ENCODE results near the gene CACNB2. TPM values are rescaled to one million over a fixed set of nuclear protein-coding genes. Genes with fewer than 3 reads are reported as not detected.

The CACNB2 gene
- total RNA-seq, 1 experiment from 2014 or later, result 0.07 TPM

- H3K9me3 ChIP-seq (ENCODE audit: low read length), result no peaks in the 10 kb centered on the region
- H4K20me1 ChIP-seq (ENCODE audit: low read length), result no peaks in the 10 kb centered on the region
- no peaks in the 10 kb centered on the region for H3K79me2 ChIP-seq (ENCODE audit: low read length)
- DNase-seq (no peak), ATAC-seq (no peak)
- no peaks in the 10 kb centered on the region for H3F3A ChIP-seq (ENCODE audit: low read length, unreplicated experiment)
- H3K27me3 ChIP-seq (ENCODE audit: low read length), result no peaks in the 10 kb centered on the region
- H3K9me2 ChIP-seq (replicated peaks; ENCODE audit: low read length), result no peaks in the 10 kb centered on the region
- intact Hi-C loops (cut with micrococcal nuclease), result no loop called here
- TF ChIP-seq EZH2phosphoT487 (IDR thresholded peaks at IDR 0.05; ENCODE audit: borderline replicate concordance, low read length) (no peak), EZH2 (IDR thresholded peaks at IDR 0.05; ENCODE audit: low read length, unreplicated experiment) (no peak)
- TF ChIP-seq, protein P1, sequence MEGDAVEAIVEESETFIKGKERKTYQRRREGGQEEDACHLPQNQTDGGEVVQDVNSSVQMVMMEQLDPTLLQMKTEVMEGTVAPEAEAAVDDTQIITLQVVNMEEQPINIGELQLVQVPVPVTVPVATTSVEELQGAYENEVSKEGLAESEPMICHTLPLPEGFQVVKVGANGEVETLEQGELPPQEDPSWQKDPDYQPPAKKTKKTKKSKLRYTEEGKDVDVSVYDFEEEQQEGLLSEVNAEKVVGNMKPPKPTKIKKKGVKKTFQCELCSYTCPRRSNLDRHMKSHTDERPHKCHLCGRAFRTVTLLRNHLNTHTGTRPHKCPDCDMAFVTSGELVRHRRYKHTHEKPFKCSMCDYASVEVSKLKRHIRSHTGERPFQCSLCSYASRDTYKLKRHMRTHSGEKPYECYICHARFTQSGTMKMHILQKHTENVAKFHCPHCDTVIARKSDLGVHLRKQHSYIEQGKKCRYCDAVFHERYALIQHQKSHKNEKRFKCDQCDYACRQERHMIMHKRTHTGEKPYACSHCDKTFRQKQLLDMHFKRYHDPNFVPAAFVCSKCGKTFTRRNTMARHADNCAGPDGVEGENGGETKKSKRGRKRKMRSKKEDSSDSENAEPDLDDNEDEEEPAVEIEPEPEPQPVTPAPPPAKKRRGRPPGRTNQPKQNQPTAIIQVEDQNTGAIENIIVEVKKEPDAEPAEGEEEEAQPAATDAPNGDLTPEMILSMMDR (conservative IDR thresholded peaks at IDR 0.05; ENCODE audit: low read depth, low read length), result no peak
- no peaks in the 10 kb centered on the region for H3K36me3 ChIP-seq (ENCODE audit: low read depth, low read length)
- ChIA-PET CTCF (no interaction called here), POLR2A (ENCODE audit: unreplicated experiment) (no interaction called here)
- no peak overlapping the region for H3K4me2 ChIP-seq (ENCODE audit: low read length)
- no TSS peak for BruUV-seq (replicated peaks)
- H3K4me1 ChIP-seq (ENCODE audit: insufficient read depth, low read length), result no peaks in the 10 kb centered on the region
- no peak overlapping the region for H3K4me3 ChIP-seq (ENCODE audit: low read length)
- H2AFZ ChIP-seq (ENCODE audit: low read length), result no peak overlapping the region
- no peak overlapping the region for H3K9ac ChIP-seq (ENCODE audit: low read length)
- H3K27ac ChIP-seq (ENCODE audit: low read length), result no peak overlapping the region
These were observed 141.9 kb downstream of the CACNB2 start for GRCh38 chr10:18282094-18282493.

GRCh38 chr10:18290651-18291313 is 150.6 kb downstream of the CACNB2 start:
- Histone ChIP-seq H3K79me2 (ENCODE audit: low read length) (no peaks in the 10 kb centered on the region), H3K36me3 (ENCODE audit: low read depth, low read length) (no peaks in the 10 kb centered on the region), H3K4me3 (ENCODE audit: low read length) (no peak overlapping the region), H3K27me3 (ENCODE audit: low read length) (peaks cover 3% of the 10 kb centered on the region; the same call in 1 of the 2 replicates), H2AFZ (ENCODE audit: low read length) (no peak overlapping the region), H3F3A (ENCODE audit: low read length, unreplicated experiment) (no peaks in the 10 kb centered on the region), H3K4me1 (ENCODE audit: insufficient read depth, low read length) (no peaks in the 10 kb centered on the region), H3K4me2 (ENCODE audit: low read length) (no peak overlapping the region), H3K9me3 (ENCODE audit: low read length) (no peaks in the 10 kb centered on the region), H3K27ac (ENCODE audit: low read length) (no peak overlapping the region), H3K9me2 (replicated peaks; ENCODE audit: low read length) (no peaks in the 10 kb centered on the region), H3K9ac (ENCODE audit: low read length) (no peak overlapping the region), H4K20me1 (ENCODE audit: low read length) (no peaks in the 10 kb centered on the region)
- ChIA-PET POLR2A (ENCODE audit: unreplicated experiment) (no interaction called here), CTCF (no interaction called here)
- BruUV-seq (replicated peaks), result no TSS peak
- no peak for ATAC-seq
- no peak for TF ChIP-seq EZH2phosphoT487 (IDR thresholded peaks at IDR 0.05; ENCODE audit: borderline replicate concordance, low read length)
- TF ChIP-seq EZH2 (IDR thresholded peaks at IDR 0.05; ENCODE audit: low read length, unreplicated experiment), result no peak
- TF ChIP-seq, protein P1 (conservative IDR thresholded peaks at IDR 0.05; ENCODE audit: low read depth, low read length), result no peak
- no peak for DNase-seq
- intact Hi-C loops (cut with micrococcal nuclease), result no loop called here
